K562 (cell line): ENCODE measurements around the gene MAP2K6.

Experiments used
- BHLHE40 ChIP-seq: IDR thresholded peaks from 2 replicates; pipeline ENCODE4 v1.6.1; 2011; ENCODE audit warnings: low read length, improper control_type of control experiment
- CBX8 ChIP-seq: fragments of 200-600 bp; sonication (generic); IDR thresholded peaks from 2 replicates; pipeline ENCODE4 v1.6.1; 2012; ENCODE audit warnings: borderline replicate concordance, mixed run types, low read depth, mild to moderate bottlenecking, moderate library complexity, mixed read lengths, low read length, control low read depth, inconsistent platforms; ENCODE audit not compliant: poor library complexity, severe bottlenecking; ENCODE audit errors: extremely low read depth
- CCAR2 ChIP-seq: fragments of 200-400 bp; formaldehyde crosslinking; IDR thresholded peaks from 2 replicates; pipeline ENCODE4 v1.6.1; 2017; ENCODE audit warnings: mild to moderate bottlenecking, low read depth, low read length
- CREB1 ChIP-seq, 2 experiments: sonication (generic) in 1 of 2; formaldehyde crosslinking in 1 of 2; IDR thresholded peaks; 2 replicates each; pipeline versions ENCODE4 v1.6.1 to v1.8.0; 2012 to 2022; ENCODE audit warnings: inconsistent platforms in 1 of 2, mild to moderate bottlenecking in 1 of 2, missing genetic modification reagents in 1 of 2, moderate library complexity in 1 of 2
- CTCF ChIP-seq, 3 experiments: IDR thresholded peaks in 2 of 3; conservative IDR thresholded peaks in 1 of 3; 2 replicates each; pipeline ENCODE4 v1.5.1; 2011 to 2012; ENCODE audit warnings: low read length in 3 of 3, mild to moderate bottlenecking in 3 of 3, control low read depth in 2 of 3, improper control_type of control experiment in 1 of 3, inconsistent platforms in 1 of 3, low read depth in 1 of 3, mixed read lengths in 1 of 3, moderate library complexity in 1 of 3; ENCODE audit not compliant: insufficient read depth in 2 of 3
- DMBX1 ChIP-seq: fragments of 250-450 bp; sonication (Bioruptor Pico); IDR thresholded peaks from 2 replicates; pipeline ENCODE4 v1.8.0; 2022; ENCODE audit warnings: inconsistent platforms, mild to moderate bottlenecking, moderate library complexity, borderline replicate concordance
- HINFP ChIP-seq: fragments of 450-650 bp; conservative IDR thresholded peaks from 2 replicates; pipeline ENCODE4 v1.6.1; 2016; ENCODE audit warnings: missing genetic modification characterization, low read depth, mild to moderate bottlenecking, control low read depth, missing compliant biosample characterization
- NUFIP1 ChIP-seq: fragments of 450-650 bp; IDR thresholded peaks from 2 replicates; pipeline ENCODE4 v1.6.1; 2018; ENCODE audit not compliant: partially characterized antibody
- POLR2A ChIP-seq: fragments of 450-650 bp; conservative IDR thresholded peaks from 2 replicates; pipeline ENCODE4 v1.6.1; 2016
- RAD51 ChIP-seq: fragments of 450-650 bp; IDR thresholded peaks from 2 replicates; pipeline ENCODE4 v1.7.1; 2016; ENCODE audit warnings: low read depth, mild to moderate bottlenecking, borderline replicate concordance

- TF ChIP-seq CBX8 = no peak
- no peak for TF ChIP-seq CCAR2
- no peak for TF ChIP-seq POLR2A
- TF ChIP-seq CREB1 (IDR thresholded peaks at IDR 0.05) = no peak
- TF ChIP-seq CREB1 (CRISPR knock-in tag; IDR thresholded peaks at IDR 0.05) = no peak
- no peak for TF ChIP-seq RAD51
- no peak for TF ChIP-seq CTCF (IDR thresholded peaks at IDR 0.05 in 2 of 3, conservative IDR thresholded peaks at IDR 0.05 in 1 of 3; ENCODE audit: insufficient read depth in 2 of 3, low read depth in 1 of 3, low read length in 3 of 3)
- no peak for TF ChIP-seq DMBX1 (CRISPR knock-in tag)
- TF ChIP-seq BHLHE40 = no peak
- TF ChIP-seq NUFIP1 = no peak
- no peak for TF ChIP-seq HINFP (tag)
Observed at GRCh38 chr17:69437475-69437874, 23.0 kb downstream of the MAP2K6 start.
